HCT116 (cell line): ENCODE measurements around the gene ANAPC2.

Experiments
- CTCF ChIP-seq, 3 experiments: fragments of 200-600 bp in 1 of 3; sonication (generic) in 1 of 3; IDR thresholded peaks in 2 of 3; conservative IDR thresholded peaks in 1 of 3; 2 replicates each; pipeline ENCODE4 v1.5.1; 2012 to 2017; ENCODE audit warnings: low read depth in 2 of 3, low read length in 2 of 3, antibody characterized with exemption in 1 of 3, borderline replicate concordance in 1 of 3, control low read depth in 1 of 3, mild to moderate bottlenecking in 1 of 3, mixed read lengths in 1 of 3, mixed run types in 1 of 3, moderate library complexity in 1 of 3; ENCODE audit not compliant: insufficient read depth in 1 of 3
- EZH2 ChIP-seq: fragments of 200-600 bp; sonication (generic); IDR thresholded peaks from 2 replicates; pipeline ENCODE4 v1.6.1; 2017; ENCODE audit warnings: antibody characterized with exemption, mixed run types
- POLR2AphosphoS5 ChIP-seq: IDR thresholded peaks from 2 replicates; pipeline ENCODE4 v1.6.1; 2011; ENCODE audit warnings: mild to moderate bottlenecking, low read depth, low read length, moderate library complexity

DNA sequence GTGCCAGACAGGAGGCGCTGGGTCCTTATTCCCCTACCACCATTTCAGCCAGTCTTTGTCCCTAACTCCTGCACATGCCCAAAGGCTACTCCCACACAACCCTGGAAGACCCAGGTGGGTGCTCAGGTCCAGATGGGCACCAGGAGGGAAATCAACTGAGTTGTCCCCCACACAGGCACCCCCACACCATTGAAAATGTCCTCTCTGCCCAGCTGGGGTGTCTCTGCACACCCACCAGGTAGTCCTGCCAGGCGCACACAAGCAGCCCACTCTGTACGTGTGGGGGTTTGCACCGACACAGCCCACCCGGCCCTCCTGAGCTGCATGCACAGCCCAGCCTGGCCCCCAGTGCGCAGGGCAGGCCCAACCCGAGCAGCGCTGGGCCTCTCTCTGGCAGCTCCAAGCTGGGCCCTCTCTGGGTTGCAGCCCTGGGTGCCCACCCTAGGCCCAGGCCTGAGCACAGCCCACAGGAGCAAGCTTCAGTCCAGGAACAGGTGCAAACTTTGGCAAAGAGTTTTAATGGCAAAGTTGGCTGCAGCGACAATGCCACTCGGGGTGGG, 31.5 kb upstream of the ANAPC2 start:
- no peak for TF ChIP-seq POLR2AphosphoS5
- no peak for TF ChIP-seq EZH2
- no peak for TF ChIP-seq CTCF (IDR thresholded peaks at IDR 0.05 in 2 of 3, conservative IDR thresholded peaks at IDR 0.05 in 1 of 3; ENCODE audit: borderline replicate concordance in 1 of 3, insufficient read depth in 1 of 3, low read depth in 2 of 3, low read length in 2 of 3)
